Stimulated activated CD8-positive, alpha-beta memory T cell treated with anti-CD3 and anti-CD28 coated beads, Interleukin-12 subunit alpha, Interleukin-12 subunit beta, amount 100 ng/mL, for 1 hour (primary cell): Measurements from ENCODE around the gene ENHO.

ENCODE experiments used
- DNase-seq: peaks from one replicate; pipeline ENCODE4 v3.0.0-alpha.2; 2020; ENCODE audit warnings: low read depth

Gene ENHO

DNA sequence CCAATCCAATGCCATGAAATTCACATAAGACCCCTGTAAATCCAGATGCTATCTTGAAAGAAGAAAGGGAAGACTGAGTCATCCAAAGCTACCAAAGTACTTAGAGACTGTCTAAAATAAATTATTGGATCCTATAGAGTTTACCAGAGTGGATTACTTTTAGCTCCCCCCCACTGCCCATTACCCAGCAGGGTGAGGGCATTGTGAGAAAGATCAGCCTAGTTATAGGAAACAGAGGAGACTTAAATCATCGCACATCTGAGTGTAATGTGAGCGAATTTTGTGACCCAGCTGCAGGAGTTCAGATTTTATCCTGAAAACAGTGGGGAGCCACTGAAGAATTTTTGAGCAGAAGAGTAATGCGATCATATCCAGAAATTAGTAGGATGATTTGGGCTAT is 1.6 kb upstream of the ENHO start:
- no peak for DNase-seq

DNA sequence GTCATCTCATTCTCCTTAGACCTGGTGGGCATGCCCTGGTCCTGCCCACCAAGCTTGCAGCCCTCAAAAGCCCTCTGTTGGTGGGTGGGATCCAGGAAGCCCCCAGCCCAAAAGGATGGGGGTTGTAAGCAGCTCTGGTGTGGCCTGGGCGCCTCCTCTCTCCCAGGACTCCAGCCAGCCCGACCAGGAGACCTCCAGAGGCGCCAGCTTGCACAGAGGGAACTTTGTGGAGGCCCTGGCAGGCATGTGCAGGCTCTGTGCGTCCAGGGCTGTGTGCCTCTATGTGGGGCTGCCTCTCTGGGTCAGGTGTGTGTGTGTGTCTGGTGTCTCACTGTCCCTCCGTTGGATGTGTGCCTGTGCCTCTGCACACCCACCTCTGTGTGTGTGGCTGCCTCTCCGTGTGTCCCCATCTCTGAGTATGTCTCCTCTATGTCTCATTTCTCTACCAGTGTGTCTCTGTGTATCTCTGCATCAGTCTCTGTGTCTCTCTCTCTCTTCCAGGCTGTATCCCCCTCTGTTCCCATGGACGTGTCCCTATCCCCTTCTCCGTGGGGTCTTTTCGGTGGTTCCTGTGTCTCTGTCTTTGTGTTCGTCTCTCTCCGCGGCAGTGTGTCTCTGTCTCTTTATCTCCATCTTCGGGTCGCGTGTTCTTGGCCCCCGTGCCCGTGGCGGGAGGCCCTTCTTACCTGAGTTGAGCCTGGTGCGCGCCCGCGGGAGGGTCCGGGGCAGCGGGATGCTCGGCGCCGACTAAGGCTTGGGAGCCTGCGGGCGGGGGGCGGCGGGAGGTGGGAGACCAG is 501 bp downstream of the ENHO start:
- no peak for DNase-seq

DNA sequence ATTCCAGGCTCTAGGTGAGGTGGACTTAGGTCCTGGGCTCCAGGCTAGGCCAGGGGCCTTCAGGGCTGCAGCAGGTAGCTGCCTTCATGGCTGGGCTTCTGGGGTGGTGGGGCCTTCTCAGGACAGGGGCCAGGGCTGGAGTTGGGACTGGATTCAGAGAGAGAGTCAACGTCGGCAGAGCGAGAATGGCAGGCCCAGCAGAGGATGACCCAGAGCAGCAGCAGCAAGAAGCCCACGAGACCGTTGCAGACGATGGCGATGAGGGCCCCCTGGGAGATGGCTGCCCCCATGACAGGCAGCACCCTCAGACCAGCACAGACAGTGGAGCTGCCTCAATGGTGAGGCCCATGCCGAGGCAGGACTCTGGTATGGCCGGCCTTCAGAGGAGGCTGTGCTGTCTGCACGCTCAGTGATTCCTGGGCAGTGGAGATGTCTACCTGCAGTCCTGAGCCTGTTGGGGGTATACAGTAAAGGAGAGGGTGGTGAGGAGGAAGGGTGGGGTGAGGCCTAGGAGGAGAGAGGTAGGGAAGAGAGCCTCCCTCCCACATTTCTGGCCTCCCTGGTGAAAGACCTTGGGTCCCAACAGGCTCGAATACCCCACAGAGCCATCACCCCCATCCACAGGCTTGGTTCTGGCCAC is 1.3 kb downstream of the ENHO start:
- no peak for DNase-seq

DNA sequence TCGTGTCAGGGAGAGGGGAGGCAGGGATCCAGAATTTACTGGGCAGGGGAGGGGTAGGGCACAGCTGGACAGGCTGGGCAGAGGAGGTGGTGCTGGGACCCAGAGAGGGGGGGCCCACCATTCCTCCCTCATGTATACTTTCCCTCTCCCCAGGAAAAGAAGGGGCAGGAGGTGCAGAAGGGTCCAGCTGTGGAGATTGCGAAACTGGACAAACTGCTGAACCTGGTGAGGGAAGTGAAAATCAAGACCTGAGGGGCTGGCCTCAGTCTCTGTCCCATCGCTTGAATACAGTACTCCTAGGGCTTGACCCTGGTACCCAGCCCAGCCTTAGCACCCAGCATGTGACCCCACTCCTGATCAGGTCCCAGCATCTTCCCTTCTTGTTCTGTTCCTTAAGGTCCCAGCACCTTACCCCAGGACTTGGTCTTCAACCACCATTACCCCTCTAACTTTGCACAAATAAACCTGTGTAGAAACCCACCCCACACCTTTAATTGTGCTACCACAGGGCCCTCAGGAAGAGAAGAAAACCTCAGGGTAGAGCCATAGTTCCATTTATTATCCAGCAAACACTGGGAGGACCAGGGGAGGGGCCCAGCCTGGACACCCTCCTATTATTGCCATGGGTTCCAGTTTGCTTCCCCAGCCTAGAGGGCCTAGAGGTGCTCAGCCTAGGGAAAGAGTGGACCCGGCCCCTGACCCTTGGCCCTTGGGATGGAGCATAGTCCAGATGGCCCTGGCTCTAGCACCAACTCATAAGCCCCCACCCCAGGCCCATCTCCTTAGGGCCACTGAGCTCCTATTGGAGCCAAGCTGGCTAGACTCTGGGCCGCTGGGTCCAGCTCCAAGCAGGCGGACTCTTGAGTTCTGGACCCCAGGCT is 2.0 kb downstream of the ENHO start:
- DNase-seq = no peak

DNA sequence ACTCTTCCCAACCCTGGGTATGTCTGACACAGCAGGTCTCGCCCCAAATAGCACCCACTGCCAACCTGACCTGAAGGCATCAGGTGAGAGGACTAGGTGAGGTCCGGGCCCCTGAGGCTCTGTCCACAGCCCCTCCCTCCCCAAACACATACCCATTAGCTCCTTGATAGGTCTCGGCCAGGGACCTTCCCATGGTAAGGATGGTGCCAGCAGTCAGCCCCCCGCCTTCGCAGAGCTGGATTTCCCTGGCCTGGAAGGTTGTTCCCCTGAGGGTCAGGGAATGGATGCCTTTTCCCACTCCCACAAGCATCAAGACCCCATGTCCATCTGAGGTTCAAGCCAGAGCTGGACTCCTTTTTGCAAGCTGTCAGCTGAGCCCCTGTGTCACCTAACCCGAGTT is 2.7 kb downstream of the ENHO start:
- no peak for DNase-seq

DNA sequence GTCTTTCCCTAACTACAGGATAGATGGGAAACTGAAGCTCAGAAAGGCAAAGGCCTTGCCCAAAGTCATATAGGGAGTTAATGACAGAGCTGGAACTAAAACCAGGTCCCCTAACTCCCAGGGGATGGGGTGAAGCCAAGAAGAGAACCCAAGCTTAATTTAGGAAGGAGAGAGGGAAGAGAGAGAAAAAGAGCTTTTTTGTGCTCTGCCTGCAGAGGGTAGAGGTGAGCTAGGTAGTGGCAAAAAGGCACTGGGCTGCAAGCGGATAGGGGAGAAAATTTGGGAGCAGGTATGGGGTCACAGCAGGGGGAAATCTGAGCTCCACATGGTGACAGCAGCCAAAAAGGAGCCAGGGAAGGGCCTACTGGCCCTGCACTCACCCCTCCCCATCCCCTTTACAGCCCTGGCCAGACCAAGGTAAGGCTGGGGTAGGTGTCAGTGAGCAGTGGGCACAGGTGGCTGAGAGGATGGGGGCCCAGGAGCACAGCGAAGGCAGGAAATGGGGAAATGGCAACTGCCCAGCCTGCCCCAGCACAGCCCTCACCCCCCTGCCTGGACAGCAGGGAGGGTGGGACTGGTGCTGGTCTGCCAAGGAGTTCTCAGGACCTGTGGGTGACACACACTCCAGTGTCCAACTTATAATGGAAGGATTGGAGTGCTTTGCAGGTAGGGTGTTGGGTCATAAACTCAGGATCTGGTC is 3.3 kb downstream of the ENHO start:
- DNase-seq = no peak

DNA sequence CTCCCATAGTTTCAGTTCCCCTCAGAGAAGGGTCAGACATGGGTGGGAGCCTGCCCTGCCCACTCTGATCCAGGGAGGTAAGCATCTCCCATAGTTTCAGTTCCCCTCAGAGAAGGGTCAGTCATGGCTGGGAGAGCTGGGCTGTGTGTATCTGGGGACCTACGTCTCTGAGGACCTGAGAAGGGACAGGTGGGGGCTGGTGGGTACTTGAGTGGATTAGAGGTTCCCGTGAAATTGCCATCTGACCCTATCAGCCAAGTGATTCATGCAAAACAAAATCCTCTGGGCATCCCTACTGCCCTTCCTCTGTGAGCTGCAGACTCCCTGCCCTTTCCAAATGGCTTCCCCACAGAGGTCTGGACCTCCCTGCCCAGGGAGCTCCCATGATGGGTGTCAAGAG is 3.9 kb downstream of the ENHO start:
- no peak for DNase-seq

DNA sequence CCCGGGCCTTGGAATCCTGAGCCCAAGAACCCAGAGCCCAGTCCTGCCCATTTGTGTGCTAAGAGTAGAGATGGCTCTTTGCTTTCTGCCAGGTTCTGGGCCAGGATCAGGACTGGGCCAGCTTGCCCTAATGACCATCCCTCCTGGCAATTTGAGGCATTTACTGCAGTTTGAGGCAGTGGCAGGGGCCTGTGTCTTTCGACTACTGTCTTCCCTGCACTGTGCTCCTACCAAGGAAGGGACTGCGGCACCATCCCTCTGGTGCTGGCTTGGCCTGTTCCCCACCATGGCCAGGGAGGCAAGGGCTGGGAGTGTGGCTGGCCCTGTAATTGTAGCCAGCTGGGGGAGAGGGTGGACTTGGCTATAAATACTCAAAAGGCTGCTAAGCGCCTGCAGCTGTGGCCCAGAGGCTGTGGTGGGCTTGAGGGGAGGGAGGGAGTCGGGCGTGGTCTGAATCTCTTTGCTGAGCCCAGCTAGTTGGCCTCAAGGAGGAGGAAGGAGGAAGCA is 4.6 kb downstream of the ENHO start:
- no peak for DNase-seq

DNA sequence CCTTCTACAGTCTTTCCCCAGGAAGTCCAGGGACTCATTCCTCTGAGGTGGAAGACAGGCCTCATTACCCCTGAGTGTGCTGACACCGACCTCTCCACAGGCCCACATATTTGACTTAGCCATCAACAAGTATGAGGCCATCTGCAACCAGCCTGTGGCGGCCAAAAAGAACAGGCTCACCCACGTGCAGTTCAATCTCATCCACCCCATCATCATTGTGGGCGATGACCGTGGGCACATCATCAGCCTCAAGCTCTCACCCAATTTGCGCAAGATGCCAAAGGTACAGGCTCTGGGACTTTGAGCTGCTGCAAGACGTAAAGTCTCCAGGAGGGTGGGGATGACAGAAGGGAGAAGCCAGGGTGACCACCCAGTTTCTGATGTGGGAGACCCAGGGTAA is 5.6 kb downstream of the ENHO start:
- DNase-seq = no peak

DNA sequence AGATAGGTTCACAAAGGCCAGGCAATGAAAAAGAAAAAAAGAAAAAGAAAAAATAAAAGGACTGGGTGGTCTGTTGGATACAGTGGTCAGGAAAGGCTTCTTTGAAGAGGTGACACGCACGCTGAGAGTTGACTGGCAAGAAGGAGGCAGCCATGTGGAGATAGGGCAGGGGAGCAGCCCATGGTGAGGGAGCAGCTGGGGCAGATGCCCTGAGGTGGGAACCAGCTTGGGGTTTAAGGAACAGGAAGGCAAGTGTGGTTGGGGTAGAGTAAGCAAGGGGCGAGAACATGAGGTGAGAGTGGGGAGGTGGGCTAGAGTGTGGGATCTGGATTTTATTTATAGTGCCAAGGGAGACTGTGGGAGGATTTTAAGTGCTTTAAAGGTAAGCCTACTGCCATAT is 6.8 kb downstream of the ENHO start:
- no peak for DNase-seq

DNA sequence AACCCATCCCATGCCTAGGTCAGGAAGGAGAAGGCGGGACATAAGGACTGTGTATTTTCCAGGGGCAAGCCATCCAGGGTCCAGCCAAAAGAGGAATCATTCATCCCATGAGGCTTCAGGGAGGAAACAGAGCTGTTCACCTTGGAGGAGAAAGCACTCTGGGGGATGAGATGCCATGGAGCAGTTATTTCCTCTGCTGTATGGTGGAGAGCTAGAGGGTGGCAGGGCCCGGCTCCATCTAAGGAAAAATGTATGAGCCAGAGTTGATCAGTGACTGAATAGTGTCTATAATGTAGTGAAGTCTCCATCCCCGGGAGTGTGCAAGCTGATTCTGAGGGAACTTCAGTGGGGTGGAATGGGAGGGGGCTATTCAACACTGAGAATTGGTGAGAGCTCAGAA is 8.0 kb downstream of the ENHO start:
- DNase-seq = no peak

DNA sequence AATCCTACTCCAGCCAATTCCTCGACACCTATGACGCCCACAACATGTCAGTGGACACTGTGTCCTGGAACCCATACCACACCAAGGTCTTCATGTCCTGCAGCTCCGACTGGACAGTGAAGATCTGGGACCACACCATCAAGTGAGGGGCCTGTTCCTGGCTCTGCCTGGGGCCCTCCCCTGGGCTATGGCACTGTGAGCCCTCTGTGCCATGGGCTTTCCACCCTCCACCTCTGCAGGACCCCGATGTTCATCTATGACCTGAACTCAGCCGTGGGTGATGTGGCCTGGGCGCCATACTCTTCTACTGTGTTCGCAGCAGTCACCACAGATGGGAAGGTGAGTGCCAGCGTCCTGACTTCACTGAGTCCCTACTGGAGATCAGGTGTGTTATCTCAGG is 8.4 kb downstream of the ENHO start:
- no peak for DNase-seq

DNA sequence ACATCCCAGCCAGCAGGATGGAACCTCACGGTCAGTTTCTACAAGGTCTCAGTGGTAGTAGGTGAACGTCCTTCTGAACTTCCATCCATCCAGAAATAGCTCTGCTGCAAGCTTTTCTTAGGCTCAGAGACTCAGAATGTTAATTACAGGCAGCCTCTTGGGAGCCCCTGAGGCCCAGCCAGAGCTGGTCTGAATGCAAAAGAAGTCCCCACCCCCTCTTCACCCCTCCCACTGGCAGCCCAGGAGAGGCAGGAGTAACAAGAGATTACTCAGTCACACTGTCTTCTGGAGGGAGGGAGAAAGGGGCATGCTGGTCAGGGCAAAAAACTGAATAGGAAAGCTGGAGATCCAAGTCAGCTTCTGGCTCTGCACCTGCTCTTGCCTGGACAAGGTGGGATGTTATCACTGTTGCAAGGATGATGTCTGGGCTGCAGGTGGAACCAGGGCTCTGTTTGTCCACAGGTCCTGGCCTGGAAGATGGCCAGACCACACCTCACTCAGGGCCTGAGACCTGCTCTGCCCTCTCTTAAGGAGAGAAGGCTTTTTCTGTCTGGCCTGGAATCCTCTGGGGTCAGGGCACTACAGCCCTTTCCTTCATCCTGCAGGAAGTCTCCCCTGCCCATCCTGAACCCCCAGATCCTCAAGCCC is 9.1 kb downstream of the ENHO start:
- no peak for DNase-seq

DNA sequence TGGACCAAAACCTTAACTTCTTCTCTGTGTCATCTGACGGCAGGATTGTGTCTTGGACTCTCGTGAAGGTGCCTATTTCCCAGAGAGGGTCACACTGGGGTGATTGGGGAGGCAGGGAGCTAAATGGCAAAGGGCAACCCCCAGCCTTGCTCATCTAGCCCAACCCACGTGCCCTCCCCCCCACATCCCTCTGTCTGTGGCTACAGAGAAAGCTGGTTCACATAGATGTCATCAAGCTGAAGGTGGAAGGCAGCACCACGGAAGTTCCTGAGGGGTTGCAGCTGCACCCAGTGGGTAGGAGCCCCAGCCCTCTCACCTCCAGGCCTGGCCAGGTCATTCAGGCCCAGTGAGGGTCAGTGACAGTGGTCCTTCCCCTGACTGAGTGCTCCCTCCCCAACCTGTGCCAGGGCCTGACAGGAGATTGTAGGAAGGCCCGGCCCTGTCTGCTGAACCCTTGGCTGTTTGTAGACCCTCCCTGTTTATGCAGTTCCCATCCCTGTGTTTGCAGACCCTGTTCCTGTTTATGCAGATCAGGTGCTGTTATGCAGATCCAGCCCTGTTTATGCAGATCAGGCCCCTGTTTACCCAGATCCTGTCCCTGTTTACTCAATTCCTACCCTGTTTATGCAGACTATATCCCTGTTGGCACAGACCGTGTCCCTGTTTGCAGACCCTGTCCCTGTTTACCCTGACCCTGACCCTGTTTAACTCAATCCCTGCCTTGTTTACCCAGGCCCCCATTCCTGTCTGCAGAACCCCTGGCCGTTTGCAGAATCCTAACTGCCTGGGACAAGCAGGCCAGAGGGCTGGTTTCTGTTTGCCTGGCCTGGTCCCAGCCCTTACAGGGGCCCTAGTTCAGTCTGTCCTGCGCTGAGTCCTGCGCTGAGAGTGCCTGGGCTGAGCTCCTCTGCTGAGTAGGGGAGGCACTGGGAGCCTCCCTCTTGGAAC is 10.4 kb downstream of the ENHO start:
- no peak for DNase-seq

DNA sequence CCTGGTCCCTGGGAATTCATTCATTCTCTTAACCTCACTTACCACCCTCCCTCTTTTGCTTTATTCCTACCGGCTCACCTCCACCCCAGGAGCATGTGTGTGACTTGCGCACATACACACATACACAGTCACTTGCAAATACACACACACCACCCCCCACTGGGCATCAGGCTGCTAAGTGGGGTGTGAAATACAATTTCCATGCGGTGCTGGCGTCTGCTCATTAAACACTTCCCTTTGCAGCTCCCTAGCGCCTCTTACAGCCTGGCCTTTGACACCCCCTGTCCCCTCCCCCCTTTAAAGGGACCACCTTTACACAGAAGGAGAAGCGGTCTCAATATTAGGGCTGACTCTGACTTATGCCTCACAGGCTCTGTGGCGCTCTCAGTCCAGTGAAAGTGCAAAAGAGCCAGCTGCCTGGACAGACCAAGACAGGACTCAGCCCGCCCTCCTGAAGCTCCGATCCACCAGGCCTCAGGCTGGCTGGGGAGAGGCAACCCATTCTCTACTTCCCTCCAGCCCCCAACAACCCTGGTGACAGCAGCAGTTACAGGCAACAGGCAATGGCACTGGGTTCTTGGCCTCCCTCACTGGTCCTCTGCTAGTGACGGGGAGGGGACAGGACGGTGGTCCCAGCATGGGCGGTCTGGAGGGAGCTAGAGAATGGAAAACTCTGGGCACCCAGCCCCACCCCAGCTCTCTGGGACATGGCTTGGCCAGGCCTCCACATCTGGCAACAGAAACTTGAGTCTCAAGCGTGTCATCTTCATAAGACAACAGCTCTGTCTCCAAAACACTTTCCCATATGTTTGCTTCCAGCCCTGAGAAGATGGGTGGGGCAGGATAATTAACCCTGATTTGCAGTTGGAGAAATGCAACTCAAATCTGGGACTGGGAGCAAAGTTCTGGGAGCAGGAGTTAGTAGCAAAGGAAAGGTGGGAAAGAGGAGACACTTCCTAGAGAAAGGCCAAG is 12.0 kb downstream of the ENHO start:
- DNase-seq = no peak

DNA sequence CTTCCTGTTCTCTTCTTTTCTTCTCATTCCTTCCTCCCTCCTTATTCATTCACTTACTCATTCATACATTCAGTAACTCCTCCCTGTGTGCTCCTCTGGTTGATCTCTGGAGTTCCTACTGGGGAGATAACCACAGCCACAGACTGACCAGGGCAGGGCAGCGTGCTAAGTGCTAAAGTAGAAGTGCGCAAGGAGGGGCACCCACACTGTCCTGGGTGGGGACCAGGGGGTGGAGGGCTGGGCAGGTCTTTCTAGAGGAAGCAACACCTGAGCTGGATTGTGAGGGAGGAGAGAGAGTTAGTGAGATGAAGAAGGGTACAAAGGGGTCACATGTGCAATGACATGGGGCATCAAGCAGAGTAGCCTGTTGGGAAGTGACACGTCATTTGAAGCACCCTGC is 13.8 kb downstream of the ENHO start:
- DNase-seq = no peak

DNA sequence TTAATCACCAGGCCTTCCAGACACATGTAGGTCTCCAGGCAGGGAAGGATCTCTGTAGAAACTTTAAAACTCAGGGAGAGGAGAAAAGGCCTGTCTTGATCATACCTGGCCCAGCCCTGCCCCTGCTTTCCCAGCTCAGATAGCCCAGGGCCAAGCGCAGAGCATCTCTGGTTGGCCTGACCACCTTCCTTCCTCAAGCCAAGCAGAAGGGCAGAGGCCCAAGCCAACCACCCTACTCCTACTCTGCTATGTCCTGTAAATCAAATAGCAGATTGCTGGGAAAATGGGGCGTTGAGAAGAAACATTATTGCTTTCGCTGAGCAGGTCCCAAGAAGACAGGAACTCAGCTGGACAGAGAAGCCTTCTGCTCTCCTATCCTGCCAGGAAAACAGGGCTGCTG is 14.3 kb downstream of the ENHO start:
- DNase-seq = no peak

DNA sequence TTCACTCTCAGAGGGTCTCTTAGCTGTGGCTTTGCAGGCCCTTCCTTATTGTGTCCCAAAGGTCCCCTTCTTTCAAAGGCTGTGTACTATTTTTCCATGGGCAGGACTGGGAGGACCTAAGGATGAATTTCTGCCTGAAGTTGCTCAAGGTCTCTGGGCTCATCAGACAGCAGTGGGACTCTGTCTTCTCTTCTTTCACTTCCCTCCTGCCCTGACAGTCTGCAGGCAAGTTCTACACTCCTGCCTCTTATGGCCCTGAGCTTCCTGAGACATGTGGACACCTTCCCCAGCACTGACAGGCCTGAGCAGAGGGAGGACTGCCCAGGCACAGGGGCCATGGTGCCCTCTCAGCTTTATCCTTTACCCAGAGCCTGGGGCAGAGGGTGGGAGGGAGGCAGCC is 14.8 kb downstream of the ENHO start:
- no peak for DNase-seq

DNA sequence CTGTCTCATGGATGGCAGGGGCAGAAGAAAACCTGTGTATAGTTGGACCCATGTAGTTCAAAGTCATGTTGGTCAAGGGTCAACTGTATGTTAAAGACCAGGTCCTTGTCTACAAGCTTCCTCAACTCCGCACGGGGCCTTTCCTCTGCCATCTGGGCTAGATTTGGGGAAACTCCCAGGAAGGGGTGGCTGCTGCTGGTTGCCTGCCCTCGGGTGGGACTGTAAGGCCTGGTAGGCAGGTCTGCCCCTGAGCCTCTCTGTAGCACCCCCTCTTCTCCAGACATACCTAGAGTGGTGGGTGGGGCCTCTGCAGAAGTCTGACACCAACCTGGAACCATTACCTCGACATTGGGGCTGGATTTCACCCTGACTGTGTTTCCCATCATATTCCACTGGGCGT is 15.2 kb downstream of the ENHO start:
- no peak for DNase-seq
